Breast epithelium (tissue), 3 donors: ENCODE measurements around the gene ASXL3.

Source experiments
- CTCF ChIP-seq, 3 donors: fragments of 450-650 bp; IDR thresholded peaks; one replicate each; pipeline ENCODE4 v1.5.1; 2016 to 2017; ENCODE audit warnings: antibody characterized with exemption in 3 of 3, mild to moderate bottlenecking in 3 of 3, moderate library complexity in 3 of 3
- POLR2AphosphoS5 ChIP-seq, 3 donors: sonication (generic); formaldehyde crosslinking; IDR thresholded peaks; one replicate each; pipeline ENCODE4 v1.6.1; 2017; ENCODE audit warnings: antibody characterized with exemption in 3 of 3

GRCh38 chr18:33616556-33616955 is 38.5 kb downstream of the ASXL3 start:
- TF ChIP-seq CTCF (IDR thresholded peaks at IDR 0.05) (no peak), POLR2AphosphoS5 (IDR thresholded peaks at IDR 0.05) (no peak)
